HCT116 (cell line): ENCODE measurements around the gene PRSS2. TPM values are rescaled to one million over a fixed set of nuclear protein-coding genes. Genes with fewer than 3 reads are reported as not detected.

ENCODE experiments used
- ATAC-seq: fragments of 200-7000 bp; cut with Tn5 transposase; 2 replicates; pipeline ENCODE4 v1.9.1; 2020; ENCODE audit warnings: mild to moderate bottlenecking, moderate library complexity
- BruUV-seq: library from RNA; stranded (reverse); fragments of 400-500 nt; replicated peaks from 2 replicates; lab custom pipeline; 2021; lab: Mats Ljungman, UMichigan
- CTCF ChIA-PET: fragments of 300-600 bp; sonication (Branson Sonifier 250); formaldehyde crosslinking; loops from one replicate; lab custom pipeline; 2021; ENCODE audit warnings: antibody characterized with exemption; lab: Charles Lee
- POLR2A ChIA-PET: fragments of 300-600, 350-600 bp; sonication (Branson Sonifier 250); formaldehyde crosslinking; loops from one replicate; lab custom pipeline; 2021; ENCODE audit warnings: antibody characterized with exemption; lab: Charles Lee
- RAD21 ChIA-PET, 2 experiments: fragments of 300-600 bp; sonication (Branson Sonifier 250); formaldehyde crosslinking; loops; one replicate each; lab custom pipeline; 2023; ENCODE audit warnings: low total read pairs in 2 of 2; ENCODE audit not compliant: uncharacterized antibody in 2 of 2, unreplicated experiment in 2 of 2, low non-redundant PET in 1 of 2; lab: Charles Lee
- DNase-seq: peaks from one replicate; pipeline ENCODE4 v3.0.0-alpha.2; 2010; ENCODE audit warnings: low read depth, low spot score
- H2AFZ ChIP-seq: fragments of 200-600 bp; shearing (Covaris generic), sonication (generic); 2 replicates; pipeline ENCODE4 v1.6.1; 2017; ENCODE audit warnings: low read depth, mixed run types, mixed read lengths, antibody characterized with exemption, low read length; ENCODE audit not compliant: poor library complexity, severe bottlenecking
- H3K27ac ChIP-seq: 2 replicates; pipeline ENCODE4 v1.5.1; 2012; ENCODE audit warnings: low read depth, low read length
- H3K27me3 ChIP-seq: fragments of 200-600 bp; sonication (generic); 2 replicates; pipeline ENCODE4 v1.6.1; 2016; ENCODE audit warnings: mixed run types, low read length, mixed read lengths; ENCODE audit not compliant: insufficient read depth
- H3K36me3 ChIP-seq, 2 experiments: fragments of 200-500 bp in 1 of 2; fragments of 200-600 bp in 1 of 2; sonication (Bioruptor generic) in 1 of 2; sonication (generic) in 1 of 2; 2 replicates each; pipeline versions ENCODE4 v1.5.1 to v1.6.1; 2014 to 2016; ENCODE audit warnings: low read length in 2 of 2, inconsistent platforms in 1 of 2, mixed read lengths in 1 of 2, mixed run types in 1 of 2; ENCODE audit not compliant: insufficient read depth in 2 of 2, control insufficient read depth in 1 of 2
- H3K4me1 ChIP-seq, 2 experiments: fragments of 200-600 bp in 1 of 2; sonication (generic) in 1 of 2; 2 replicates each; pipeline versions ENCODE4 v1.5.1 to v1.6.1; 2012 to 2017; ENCODE audit warnings: low read length in 2 of 2, inconsistent platforms in 1 of 2, mild to moderate bottlenecking in 1 of 2, mixed read lengths in 1 of 2, mixed run types in 1 of 2, moderate library complexity in 1 of 2; ENCODE audit not compliant: insufficient read depth in 2 of 2, control insufficient read depth in 1 of 2
- H3K4me2 ChIP-seq: fragments of 200-600 bp; sonication (generic); 2 replicates; pipeline ENCODE4 v1.6.1; 2017; ENCODE audit warnings: mixed run types, low read length, mixed read lengths
- H3K4me3 ChIP-seq, 2 experiments: fragments of 200-600 bp in 1 of 2; sonication (generic) in 1 of 2; replicated peaks in 1 of 2; 2 replicates each; pipeline ENCODE4 v1.5.1; 2011 to 2016; ENCODE audit warnings: low read length in 2 of 2, control low read depth in 1 of 2, low read depth in 1 of 2, mild to moderate bottlenecking in 1 of 2, mixed read lengths in 1 of 2, mixed run types in 1 of 2
- H3K79me2 ChIP-seq: fragments of 200-600 bp; sonication (generic); 2 replicates; pipeline ENCODE4 v1.6.1; 2017; ENCODE audit warnings: mild to moderate bottlenecking, mixed run types, low read length, moderate library complexity, mixed read lengths; ENCODE audit not compliant: insufficient read depth
- H3K9ac ChIP-seq: fragments of 200-600 bp; sonication (generic); 2 replicates; pipeline ENCODE4 v1.6.1; 2016; ENCODE audit warnings: low read length, mixed read lengths
- H3K9me2 ChIP-seq: fragments of 200-600 bp; sonication (generic), shearing (Covaris generic); 2 replicates; pipeline ENCODE4 v1.6.1; 2017; ENCODE audit warnings: mixed run types, mild to moderate bottlenecking, moderate library complexity; ENCODE audit not compliant: insufficient read depth
- H3K9me3 ChIP-seq, 2 experiments: fragments of 200-500 bp in 1 of 2; fragments of 200-600 bp in 1 of 2; sonication (Bioruptor generic) in 1 of 2; sonication (generic) in 1 of 2; 2 replicates each; pipeline ENCODE4 v1.6.1; 2014 to 2017; ENCODE audit warnings: low read length in 2 of 2, mixed read lengths in 2 of 2, inconsistent platforms in 1 of 2, low read depth in 1 of 2, mild to moderate bottlenecking in 1 of 2, mixed run types in 1 of 2, moderate library complexity in 1 of 2; ENCODE audit not compliant: control insufficient read depth in 1 of 2, insufficient read depth in 1 of 2
- H4K20me1 ChIP-seq: fragments of 200-600 bp; sonication (generic), shearing (Covaris generic); 2 replicates; pipeline ENCODE4 v1.6.1; 2017; ENCODE audit warnings: mixed run types, mild to moderate bottlenecking, moderate library complexity; ENCODE audit not compliant: insufficient read depth
- CTCF ChIP-seq, 3 experiments: fragments of 200-600 bp in 1 of 3; sonication (generic) in 1 of 3; IDR thresholded peaks in 2 of 3; conservative IDR thresholded peaks in 1 of 3; 2 replicates each; pipeline ENCODE4 v1.5.1; 2012 to 2017; ENCODE audit warnings: low read depth in 2 of 3, low read length in 2 of 3, antibody characterized with exemption in 1 of 3, borderline replicate concordance in 1 of 3, control low read depth in 1 of 3, mild to moderate bottlenecking in 1 of 3, mixed read lengths in 1 of 3, mixed run types in 1 of 3, moderate library complexity in 1 of 3; ENCODE audit not compliant: insufficient read depth in 1 of 3
- EGR1 ChIP-seq: IDR thresholded peaks from 2 replicates; pipeline ENCODE4 v1.6.1; 2012; ENCODE audit warnings: low read depth
- EZH2phosphoT487 ChIP-seq: fragments of 200-600 bp; IDR thresholded peaks from 2 replicates; pipeline ENCODE4 v1.6.1; 2018; ENCODE audit warnings: antibody characterized with exemption, borderline replicate concordance
- FOSL1 ChIP-seq: IDR thresholded peaks from 2 replicates; pipeline ENCODE4 v1.6.1; 2012; ENCODE audit warnings: low read depth
- JUND ChIP-seq: IDR thresholded peaks from 2 replicates; pipeline ENCODE4 v1.6.1; 2012
- MAX ChIP-seq: IDR thresholded peaks from 2 replicates; pipeline ENCODE4 v1.6.1; 2012
- POLR2A ChIP-seq: IDR thresholded peaks from 2 replicates; pipeline ENCODE4 v1.7.0; 2011; ENCODE audit warnings: borderline replicate concordance; ENCODE audit not compliant: insufficient read depth, insufficient read length; ENCODE audit errors: extremely low read depth
- POLR2AphosphoS5 ChIP-seq: IDR thresholded peaks from 2 replicates; pipeline ENCODE4 v1.6.1; 2011; ENCODE audit warnings: mild to moderate bottlenecking, low read depth, low read length, moderate library complexity
- RAD21 ChIP-seq: IDR thresholded peaks from 2 replicates; pipeline ENCODE4 v1.6.1; 2012; ENCODE audit warnings: low read depth, mild to moderate bottlenecking
- SIN3A ChIP-seq: IDR thresholded peaks from 2 replicates; pipeline ENCODE4 v1.6.1; 2012; ENCODE audit warnings: low read depth
- SP1 ChIP-seq: IDR thresholded peaks from 2 replicates; pipeline ENCODE4 v1.6.1; 2012; ENCODE audit warnings: low read depth
- TCF7L2 ChIP-seq: IDR thresholded peaks from 2 replicates; pipeline ENCODE4 v1.7.0; 2011; ENCODE audit warnings: borderline replicate concordance, inconsistent platforms; ENCODE audit not compliant: insufficient read depth, insufficient read length; ENCODE audit errors: extremely low read depth
- ZBTB33 ChIP-seq: IDR thresholded peaks from 2 replicates; pipeline ENCODE4 v1.6.1; 2011; ENCODE audit warnings: mild to moderate bottlenecking, low read length, moderate library complexity; ENCODE audit not compliant: insufficient replicate concordance; ENCODE audit errors: extremely low read depth
- ZFX ChIP-seq: fragments of 450-650 bp; IDR thresholded peaks from 2 replicates; pipeline ENCODE4 v1.6.1; 2017
- ZNF274 ChIP-seq: fragments of 200-500 bp; sonication (Bioruptor generic); IDR thresholded peaks from 2 replicates; pipeline ENCODE4 v1.6.1; 2014; ENCODE audit warnings: mild to moderate bottlenecking, low read depth, low read length, inconsistent platforms
- intact Hi-C: fragments of 100-400 bp; cut with micrococcal nuclease; formaldehyde crosslinking; loops from 2 replicates; pipeline ENCODE4 v1.10.0; 2022
- total RNA-seq: library from RNA; stranded (reverse); gene quantifications from one replicate; pipeline ENCODE4 v1.2.1, GENCODE V29; 2021; ENCODE audit not compliant: unreplicated experiment

Gene PRSS2
- total RNA-seq, 1 experiment from 2014 or later, result 36.8 TPM

GRCh38 chr7:142790056-142790455, 19.3 kb downstream of the PRSS2 start:
- CTCF ChIA-PET, result no interaction called here
- Histone ChIP-seq H3K9me2 (no peaks in the 10 kb centered on the region), H3K27me3 (no peaks in the 10 kb centered on the region), H3K36me3 (no peaks in the 10 kb centered on the region), H3K4me3 (no peak overlapping the region), H3K27ac (no peak overlapping the region), H3K4me1 (no peaks in the 10 kb centered on the region), H2AFZ (no peak overlapping the region), H3K79me2 (no peaks in the 10 kb centered on the region), H3K4me2 (no peak overlapping the region), H3K9me3 (no peaks in the 10 kb centered on the region), H3K9ac (no peak overlapping the region), H4K20me1 (no peaks in the 10 kb centered on the region)
- POLR2A ChIA-PET, result no interaction called here
- no TSS peak for BruUV-seq
- intact Hi-C loops, result no loop called here
- ATAC-seq (no peak), DNase-seq (no peak)
- RAD21 ChIA-PET, result no interaction called here
- TF ChIP-seq MAX, result no peak
- no peak for TF ChIP-seq EGR1
- TF ChIP-seq JUND, result no peak
- no peak for TF ChIP-seq CTCF (IDR thresholded peaks at IDR 0.05 in 2 of 3, conservative IDR thresholded peaks at IDR 0.05 in 1 of 3; ENCODE audit: borderline replicate concordance in 1 of 3, insufficient read depth in 1 of 3, low read depth in 2 of 3, low read length in 2 of 3)
- TF ChIP-seq FOSL1, result no peak
- no peak for TF ChIP-seq POLR2A
- no peak for TF ChIP-seq RAD21
- no peak for TF ChIP-seq ZBTB33
- TF ChIP-seq POLR2AphosphoS5, result no peak
- no peak for TF ChIP-seq ZNF274
- TF ChIP-seq EZH2phosphoT487, result no peak
- TF ChIP-seq ZFX, result no peak
- no peak for TF ChIP-seq TCF7L2
- no peak for TF ChIP-seq SP1
- no peak for TF ChIP-seq SIN3A
